Lower leg skin (tissue), 3 donors: Measurements from ENCODE around the gene RND2.

Experiments used
- CTCF ChIP-seq, 3 donors: fragments of 450-650 bp; IDR thresholded peaks; one replicate each; pipeline ENCODE4 v1.5.1; 2016; ENCODE audit warnings: antibody characterized with exemption in 3 of 3, mild to moderate bottlenecking in 3 of 3, moderate library complexity in 2 of 3
- POLR2A ChIP-seq, 2 donors: fragments of 450-650 bp; IDR thresholded peaks; one replicate each; pipeline ENCODE4 v1.6.1; 2016 to 2017; ENCODE audit warnings: antibody characterized with exemption in 2 of 2, mild to moderate bottlenecking in 1 of 2, moderate library complexity in 1 of 2

GRCh38 chr17:42989141-42989540, 35.9 kb upstream of the RND2 start:
- TF ChIP-seq CTCF (IDR thresholded peaks at IDR 0.05): no peak
- no peak for TF ChIP-seq POLR2A (IDR thresholded peaks at IDR 0.05)
